ENCODE data around the gene AK1. TPM values are rescaled to one million over a fixed set of nuclear protein-coding genes. Genes with fewer than 3 reads are reported as not detected.
A peak's percentile ranks its signal among the peaks of the same experiment; 100 is the strongest.

Gene AK1
- polyA plus RNA-seq, 1 of the 3 experiments (the other 2 are of a cell fraction) = 125 TPM

- no peak overlapping the region for H3K4me3 ChIP-seq (ENCODE audit: low read depth in 2 of 2, low read length in 1 of 2)
- H4K20me1 ChIP-seq (ENCODE audit: insufficient read depth) = no peaks in the 10 kb centered on the region
- H3K9ac ChIP-seq = no peak overlapping the region
- no peaks in the 10 kb centered on the region for H3K9me3 ChIP-seq
- no peak overlapping the region; a peak in 1 of 4 replicates for H3K27ac ChIP-seq (ENCODE audit: low read depth in 2 of 2, low read length in 1 of 2)
- no peak for TF ChIP-seq POLR2AphosphoS5 (IDR thresholded peaks at IDR 0.05; ENCODE audit: low read depth, low read length)
- no peak for TF ChIP-seq GABPA (IDR thresholded peaks at IDR 0.05; ENCODE audit: low read depth)
- no peak for TF ChIP-seq EZH2phosphoT487 (IDR thresholded peaks at IDR 0.05; ENCODE audit: borderline replicate concordance, low read depth)
- TF ChIP-seq RCOR1 (IDR thresholded peaks at IDR 0.05; ENCODE audit: low read length) = no peak
- no peak for TF ChIP-seq RFX5 (IDR thresholded peaks at IDR 0.05; ENCODE audit: low read length)
- TF ChIP-seq FOSL2 (IDR thresholded peaks at IDR 0.05; ENCODE audit: borderline replicate concordance, low read depth) = no peak
- no peak for TF ChIP-seq REST (IDR thresholded peaks at IDR 0.05; ENCODE audit: low read depth, low read length)
- TF ChIP-seq JUND (IDR thresholded peaks at IDR 0.05) = no peak
- TF ChIP-seq RXRA (IDR thresholded peaks at IDR 0.05; ENCODE audit: borderline replicate concordance, low read depth) = no peak
- ChIA-PET POLR2A (interaction anchor here (1.0 kb wide), 1 partner anchor 10 kb away, joined by 4 read pairs; no protein-coding TSS in a partner anchor), CTCF (interaction anchor here (1.2 to 1.8 kb wide), 3 partner anchors 31 to 170 kb away, joined by 4 to 5 read pairs (median 4); partner anchors contain the start of gene TOR2A)
- peaks cover 3% of the 10 kb centered on the region for H3F3A ChIP-seq (replicated peaks; ENCODE audit: insufficient read depth)
- H3K4me2 ChIP-seq = no peak overlapping the region
- no peaks in the 10 kb centered on the region for H3K36me3 ChIP-seq (replicated peaks in 1 of 2; ENCODE audit: control insufficient read depth in 1 of 2, insufficient read depth in 2 of 2, low read length in 1 of 2)
- no peak for DNase-seq
- H3K4me1 ChIP-seq (ENCODE audit: control insufficient read depth in 1 of 2, insufficient read depth in 2 of 2, low read depth in 1 of 2, low read length in 1 of 2) = peaks cover 0 to 15% of the 10 kb centered on the region in 2 experiments; a peak in 1 of 4 replicates
- H2AFZ ChIP-seq (ENCODE audit: low read depth) = no peak overlapping the region
- no peaks in the 10 kb centered on the region for H3K79me2 ChIP-seq (ENCODE audit: insufficient read depth)
- H3K27me3 ChIP-seq (ENCODE audit: insufficient read depth) = no peaks in the 10 kb centered on the region
- H3K9me2 ChIP-seq = no peaks in the 10 kb centered on the region
- WGBS (ENCODE audit: low lambda C conversion rate) = 66% methylated on average over 3 of the region's 5 CpGs
These were observed 27.7 kb upstream of the AK1 start for GRCh38 chr9:127905004-127905728.

GRCh38 chr9:127904561-127905003, 27.1 kb upstream of the AK1 start:
- Histone ChIP-seq H3K9me2 (no peaks in the 10 kb centered on the region), H3K9ac (no peak overlapping the region), H3K79me2 (ENCODE audit: insufficient read depth) (no peaks in the 10 kb centered on the region), H3K36me3 (replicated peaks in 1 of 2; ENCODE audit: control insufficient read depth in 1 of 2, insufficient read depth in 2 of 2, low read length in 1 of 2) (no peaks in the 10 kb centered on the region), H2AFZ (ENCODE audit: low read depth) (no peak overlapping the region), H3K27ac (ENCODE audit: low read depth in 2 of 2, low read length in 1 of 2) (no peak overlapping the region; a peak in 1 of 4 replicates), H3K4me1 (ENCODE audit: control insufficient read depth in 1 of 2, insufficient read depth in 2 of 2, low read depth in 1 of 2, low read length in 1 of 2) (peaks cover 4 to 20% of the 10 kb centered on the region in 2 experiments; a peak in 2 of 4 replicates), H3F3A (replicated peaks; ENCODE audit: insufficient read depth) (peaks cover 3% of the 10 kb centered on the region), H3K27me3 (ENCODE audit: insufficient read depth) (no peaks in the 10 kb centered on the region), H3K4me2 (no peak overlapping the region), H3K9me3 (no peaks in the 10 kb centered on the region), H4K20me1 (ENCODE audit: insufficient read depth) (no peaks in the 10 kb centered on the region), H3K4me3 (ENCODE audit: low read depth in 2 of 2, low read length in 1 of 2) (no peak overlapping the region)
- peak; percentile 39 for DNase-seq
- ChIA-PET CTCF (interaction anchor here (1.2 to 1.8 kb wide), 3 partner anchors 31 to 170 kb away, joined by 4 to 5 read pairs (median 4); partner anchors contain the start of gene TOR2A), POLR2A (no interaction called here)
- 82% methylated on average over 8 of the region's 12 CpGs for WGBS (ENCODE audit: low lambda C conversion rate)
- TF ChIP-seq EZH2phosphoT487 (IDR thresholded peaks at IDR 0.05; ENCODE audit: borderline replicate concordance, low read depth) (no peak), MEF2A (IDR thresholded peaks at IDR 0.05; ENCODE audit: borderline replicate concordance, low read depth) (no peak), JUND (IDR thresholded peaks at IDR 0.05) (no peak), FOSL2 (IDR thresholded peaks at IDR 0.05; ENCODE audit: borderline replicate concordance, low read depth) (no peak), TCF12 (IDR thresholded peaks at IDR 0.05) (no peak), SMC3 (IDR thresholded peaks at IDR 0.05; ENCODE audit: low read depth, low read length) (no peak)
